ENCODE data around the gene NOTO.

Gene NOTO

GRCh38 chr2:73249636-73250035 lies 47.3 kb downstream of the NOTO start:
- peaks cover 35 to 100% (median 99%) of the 10 kb centered on the region in 11 experiments; a peak in 21 of 22 replicates for H4K20me1 ChIP-seq
- H3K27ac ChIP-seq = no peak overlapping the region
- H3K36me3 ChIP-seq = peaks cover 87 to 100% (median 100%) of the 10 kb centered on the region in 11 experiments
- H3K9ac ChIP-seq = no peak overlapping the region
- TF ChIP-seq Cebpa-rat (IDR thresholded peaks at IDR 0.05) = no peak
- H3K4me1 ChIP-seq = peaks cover 2 to 29% (median 13%) of the 10 kb centered on the region in 10 experiments; a peak in 14 of 20 replicates
- no peaks in the 10 kb centered on the region for H3K9me3 ChIP-seq (replicated peaks in 1 of 11)
- no peak overlapping the region for H3K4me2 ChIP-seq
- H3K27me3 ChIP-seq = no peaks in the 10 kb centered on the region
- H3K4me3 ChIP-seq = no peak overlapping the region

- H3K4me1 ChIP-seq = peaks cover 11 to 42% (median 25%) of the 10 kb centered on the region in 10 experiments; a peak in 19 of 20 replicates
- no peak for TF ChIP-seq Cebpa-rat (IDR thresholded peaks at IDR 0.05)
- H3K36me3 ChIP-seq = peaks cover 76 to 100% (median 100%) of the 10 kb centered on the region in 11 experiments
- H3K9ac ChIP-seq = no peak overlapping the region
- H3K9me3 ChIP-seq (replicated peaks in 1 of 11) = no peaks in the 10 kb centered on the region
- H4K20me1 ChIP-seq = peaks cover 25 to 100% (median 99%) of the 10 kb centered on the region in 11 experiments; a peak in 21 of 22 replicates
- H3K4me3 ChIP-seq = no peak overlapping the region
- H3K27me3 ChIP-seq = no peaks in the 10 kb centered on the region
- no peak overlapping the region for H3K27ac ChIP-seq
- no peak overlapping the region for H3K4me2 ChIP-seq
These were observed 48.8 kb downstream of the NOTO start for GRCh38 chr2:73250872-73251846.

GRCh38 chr2:73252238-73253027 lies 50.1 kb downstream of the NOTO start:
- H4K20me1 ChIP-seq = peaks cover 18 to 100% (median 99%) of the 10 kb centered on the region in 11 experiments; a peak in 21 of 22 replicates
- no peak overlapping the region for H3K4me3 ChIP-seq
- H3K27me3 ChIP-seq = no peaks in the 10 kb centered on the region
- no peak for TF ChIP-seq Cebpa-rat (IDR thresholded peaks at IDR 0.05)
- H3K27ac ChIP-seq = no peak overlapping the region
- no peaks in the 10 kb centered on the region for H3K9me3 ChIP-seq (replicated peaks in 1 of 11)
- H3K36me3 ChIP-seq = peaks cover 63 to 100% (median 97%) of the 10 kb centered on the region in 11 experiments
- peak overlapping the region in 2 of 11 experiments; percentile 33 to 39; a peak in 2 of 22 replicates for H3K4me2 ChIP-seq
- peaks cover 11 to 40% (median 28%) of the 10 kb centered on the region in 10 experiments; a peak in 19 of 20 replicates for H3K4me1 ChIP-seq
- no peak overlapping the region for H3K9ac ChIP-seq

GRCh38 chr2:73253400-73253799 lies 51.0 kb downstream of the NOTO start:
- TF ChIP-seq Cebpa-rat (IDR thresholded peaks at IDR 0.05) = no peak
- Histone ChIP-seq H3K27me3 (no peaks in the 10 kb centered on the region), H3K9ac (peak overlapping the region in 2 of 11 experiments; percentile 1 to 2; a peak in 1 of 22 replicates), H3K9me3 (replicated peaks in 1 of 11) (no peaks in the 10 kb centered on the region), H3K27ac (peak overlapping the region in 3 of 11 experiments; percentile 36 to 44 (median 43); a peak in 6 of 22 replicates), H3K36me3 (peaks cover 56 to 100% (median 96%) of the 10 kb centered on the region in 11 experiments), H3K4me2 (peak overlapping the region in 3 of 11 experiments; percentile 33 to 41 (median 39); a peak in 6 of 22 replicates), H3K4me3 (no peak overlapping the region), H4K20me1 (peaks cover 18 to 100% (median 99%) of the 10 kb centered on the region in 11 experiments; a peak in 21 of 22 replicates), H3K4me1 (peaks cover 19 to 50% (median 36%) of the 10 kb centered on the region in 10 experiments)

- H3K27ac ChIP-seq = peak overlapping the region in 3 of 11 experiments; percentile 27 to 44 (median 43); a peak in 6 of 22 replicates
- TF ChIP-seq Cebpa-rat (IDR thresholded peaks at IDR 0.05) = no peak
- H3K27me3 ChIP-seq = no peaks in the 10 kb centered on the region
- peaks cover 56 to 100% (median 96%) of the 10 kb centered on the region in 11 experiments for H3K36me3 ChIP-seq
- H4K20me1 ChIP-seq = peaks cover 18 to 100% (median 99%) of the 10 kb centered on the region in 11 experiments; a peak in 21 of 22 replicates
- H3K4me3 ChIP-seq = no peak overlapping the region
- peaks cover 20 to 55% (median 40%) of the 10 kb centered on the region in 10 experiments for H3K4me1 ChIP-seq
- H3K9ac ChIP-seq = peak overlapping the region in 1 of 11 experiments; percentile 2; a peak in 1 of 22 replicates
- H3K9me3 ChIP-seq (replicated peaks in 1 of 11) = no peaks in the 10 kb centered on the region
- peak overlapping the region in 3 of 11 experiments; percentile 33 to 41 (median 39); a peak in 6 of 22 replicates for H3K4me2 ChIP-seq
These were observed 51.5 kb downstream of the NOTO start for GRCh38 chr2:73253901-73254300.

GRCh38 chr2:73254343-73255006 lies 52.1 kb downstream of the NOTO start:
- Histone ChIP-seq H3K9me3 (replicated peaks in 1 of 11) (no peaks in the 10 kb centered on the region), H3K4me3 (no peak overlapping the region), H3K27me3 (no peaks in the 10 kb centered on the region), H4K20me1 (peaks cover 18 to 100% (median 96%) of the 10 kb centered on the region in 11 experiments; a peak in 21 of 22 replicates), H3K9ac (peak overlapping the region in 1 of 11 experiments; percentile 8; a peak in 1 of 22 replicates), H3K36me3 (peaks cover 56 to 100% (median 96%) of the 10 kb centered on the region in 11 experiments), H3K27ac (peak overlapping the region in 6 of 11 experiments; percentile 3 to 44 (median 26); a peak in 5 of 22 replicates), H3K4me2 (peak overlapping the region; percentile 0 to 41 (median 32); a peak in 13 of 22 replicates), H3K4me1 (peaks cover 20 to 58% (median 41%) of the 10 kb centered on the region in 10 experiments)
- no peak for TF ChIP-seq Cebpa-rat (IDR thresholded peaks at IDR 0.05)

GRCh38 chr2:73255007-73255644 lies 52.8 kb downstream of the NOTO start:
- no peak for TF ChIP-seq Cebpa-rat (IDR thresholded peaks at IDR 0.05)
- Histone ChIP-seq H3K9me3 (replicated peaks in 1 of 11) (no peaks in the 10 kb centered on the region), H3K27ac (peak overlapping the region in 6 of 11 experiments; percentile 3 to 24 (median 16); a peak in 5 of 22 replicates), H3K4me3 (no peak overlapping the region), H4K20me1 (peaks cover 17 to 100% (median 95%) of the 10 kb centered on the region in 11 experiments; a peak in 21 of 22 replicates), H3K9ac (peak overlapping the region in 4 of 11 experiments; percentile 8 to 32 (median 20); a peak in 4 of 22 replicates), H3K4me1 (peaks cover 20 to 58% (median 41%) of the 10 kb centered on the region in 10 experiments), H3K36me3 (peaks cover 56 to 100% (median 96%) of the 10 kb centered on the region in 11 experiments), H3K4me2 (peak overlapping the region; percentile 0 to 40 (median 25); a peak in 15 of 22 replicates), H3K27me3 (no peaks in the 10 kb centered on the region)

Data from BLaER1 treated with 17β-estradiol and CSF1 and Interleukin-3, amounts not matched to agents 10 nM and 100 nM (cell line).